Esophagus mucosa (tissue), 1 donor: ENCODE measurements around the gene PWWP2B. TPM values are rescaled to one million over a fixed set of nuclear protein-coding genes. Genes with fewer than 3 reads are reported as not detected.
A peak's percentile ranks its signal among the peaks of the same experiment; 100 is the strongest.

Source experiments
- ATAC-seq: fragments of 200-7000 bp; cut with Tn5 transposase; one replicate; pipeline ENCODE4 v1.9.1; 2020
- total RNA-seq: library from RNA; stranded (reverse); gene quantifications from one replicate; pipeline ENCODE4 v1.2.4, GENCODE V29; 2023
- donor health status: DM: yes; HTN: yes; CAD: no.

Gene PWWP2B
- total RNA-seq, 1 donor from 2014 or later = 14.6 TPM

- ATAC-seq = no peak
Observed at GRCh38 chr10:132394936-132395703, 1.9 kb upstream of the PWWP2B start.

DNA sequence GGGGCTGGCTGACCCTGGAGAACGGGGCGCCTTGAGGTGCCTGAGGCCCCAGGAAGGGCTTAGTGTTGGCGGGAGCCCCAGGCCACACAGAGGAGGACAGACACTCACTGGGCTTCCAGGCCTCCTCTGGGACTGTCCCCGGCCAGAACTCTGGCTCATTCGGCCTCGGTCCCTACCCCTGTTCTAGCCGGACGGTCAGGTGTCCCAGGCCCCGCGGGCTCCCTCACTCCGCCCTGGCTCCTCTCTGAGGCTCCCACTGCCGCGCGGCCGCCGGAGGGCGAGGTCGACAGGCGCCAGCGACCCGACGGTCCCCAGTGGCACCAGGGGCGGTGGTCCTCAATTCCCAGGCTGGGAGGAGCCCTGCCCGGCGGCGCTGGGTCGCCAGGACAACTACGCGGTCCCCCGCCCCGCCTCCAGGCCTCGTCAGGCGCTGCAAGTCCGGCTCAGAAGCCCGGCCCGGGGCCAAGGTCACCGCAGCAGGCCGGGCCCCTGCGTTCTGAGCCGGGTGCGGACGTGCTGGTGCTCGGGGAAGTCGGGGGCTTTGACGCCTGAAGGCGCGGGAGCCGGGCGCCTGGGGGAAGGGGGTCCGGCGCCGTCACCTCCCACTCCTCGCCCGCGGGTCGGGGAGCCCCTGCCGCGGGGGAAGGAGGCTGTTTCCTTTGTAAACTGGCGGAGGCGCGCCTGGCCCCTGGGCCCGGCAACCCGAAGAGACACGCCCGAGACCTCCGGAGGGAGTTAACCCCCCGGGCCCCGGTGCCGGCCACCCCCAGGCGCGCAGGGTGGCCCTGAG is 1.1 kb upstream of the PWWP2B start:
- ATAC-seq = peak; percentile 15

DNA sequence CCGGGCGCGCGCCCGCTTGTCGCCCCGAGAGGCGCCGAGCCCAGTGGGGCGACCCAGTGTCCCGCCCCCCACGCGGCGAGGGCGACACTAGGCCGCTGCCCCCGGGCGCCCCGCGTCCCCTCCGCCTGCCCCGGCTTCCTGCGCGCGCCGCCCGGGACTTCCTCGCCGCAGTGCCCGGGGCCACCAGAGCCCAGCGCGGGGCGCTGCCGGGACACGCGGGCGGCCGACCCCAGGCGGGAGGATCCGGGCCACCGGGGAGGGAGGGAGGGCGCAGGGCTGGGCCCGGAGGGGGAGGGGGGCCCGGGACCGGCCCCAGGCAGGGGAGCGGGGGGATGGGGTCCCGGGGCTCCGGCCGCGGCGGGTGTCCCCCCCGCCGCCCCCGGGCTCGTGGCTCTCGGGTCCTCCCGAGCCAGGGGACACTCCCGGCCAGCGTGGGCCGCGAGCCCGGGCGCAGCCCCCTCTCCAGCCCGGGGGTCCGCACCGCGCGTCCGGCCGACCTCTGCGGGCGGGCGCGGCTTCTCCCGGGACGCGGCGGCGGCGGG is 435 bp upstream of the PWWP2B start:
- ATAC-seq = peak; percentile 52

DNA sequence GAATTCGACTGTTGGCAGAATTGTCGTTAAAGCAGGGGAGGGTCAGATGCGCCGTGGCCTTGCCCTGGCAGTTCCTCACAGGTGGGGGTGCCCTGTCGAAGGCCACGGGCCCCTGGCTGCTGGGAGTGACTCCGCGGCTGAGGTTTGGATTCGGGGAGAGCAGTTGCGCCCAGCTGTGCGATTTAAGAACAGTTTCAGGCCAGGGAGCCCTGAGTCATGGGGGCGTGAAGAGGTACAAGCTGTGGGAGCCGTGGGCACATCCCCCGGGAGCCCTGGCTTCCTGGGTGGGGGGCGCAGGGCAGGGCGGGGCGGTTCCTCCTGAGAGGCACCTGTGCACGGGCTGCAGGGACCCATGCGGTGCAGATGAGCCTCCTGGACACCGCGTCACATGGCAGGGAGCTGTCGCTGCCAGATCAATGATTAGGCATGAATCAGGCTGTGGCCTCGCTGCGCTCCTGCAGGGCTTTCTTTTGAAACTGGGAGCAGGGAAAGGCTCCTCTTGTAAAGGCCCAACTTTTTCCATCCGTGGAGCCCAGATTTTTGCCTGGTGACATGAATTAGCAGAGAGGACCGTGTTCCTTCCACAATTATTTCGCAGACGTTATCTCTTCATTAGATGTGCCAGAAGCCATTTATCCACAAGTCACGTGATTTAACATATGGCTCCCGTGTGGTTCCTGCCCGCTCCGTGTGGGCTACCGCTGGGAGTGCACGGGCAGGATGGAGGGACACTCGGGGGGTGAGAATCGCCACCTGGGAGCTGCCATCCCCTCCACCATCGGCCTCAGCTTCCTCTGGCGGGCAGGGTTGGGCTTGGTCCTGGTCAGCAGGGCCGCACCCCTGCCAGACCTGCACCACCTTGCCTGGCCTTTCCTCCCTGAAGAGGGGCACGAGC is 918 bp downstream of the PWWP2B start:
- peak; percentile 43 for ATAC-seq

DNA sequence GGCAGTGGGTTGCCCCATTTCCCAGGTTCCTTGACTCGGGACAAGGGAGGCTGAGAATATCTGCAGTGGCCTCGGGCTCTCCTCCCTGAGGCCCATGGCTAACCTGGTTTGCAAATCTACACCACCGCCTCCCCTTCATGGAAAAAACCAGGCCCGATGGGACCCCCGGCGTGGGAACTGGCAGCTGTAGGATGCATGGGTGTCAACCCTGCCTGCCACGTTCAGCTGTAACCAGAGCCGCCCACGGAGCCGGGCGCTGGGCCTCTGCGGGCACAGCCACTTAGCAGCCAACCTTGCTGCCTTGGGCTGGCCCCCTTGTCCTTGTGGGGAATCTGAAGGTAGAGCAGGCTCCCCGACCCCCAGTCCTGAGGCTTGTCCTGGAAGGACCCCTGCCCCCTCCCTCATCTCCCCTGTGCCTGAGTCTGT is 1.6 kb downstream of the PWWP2B start:
- ATAC-seq = no peak

GRCh38 chr10:132399117-132400035 is 2.4 kb downstream of the PWWP2B start:
- peak; percentile 16 for ATAC-seq

DNA sequence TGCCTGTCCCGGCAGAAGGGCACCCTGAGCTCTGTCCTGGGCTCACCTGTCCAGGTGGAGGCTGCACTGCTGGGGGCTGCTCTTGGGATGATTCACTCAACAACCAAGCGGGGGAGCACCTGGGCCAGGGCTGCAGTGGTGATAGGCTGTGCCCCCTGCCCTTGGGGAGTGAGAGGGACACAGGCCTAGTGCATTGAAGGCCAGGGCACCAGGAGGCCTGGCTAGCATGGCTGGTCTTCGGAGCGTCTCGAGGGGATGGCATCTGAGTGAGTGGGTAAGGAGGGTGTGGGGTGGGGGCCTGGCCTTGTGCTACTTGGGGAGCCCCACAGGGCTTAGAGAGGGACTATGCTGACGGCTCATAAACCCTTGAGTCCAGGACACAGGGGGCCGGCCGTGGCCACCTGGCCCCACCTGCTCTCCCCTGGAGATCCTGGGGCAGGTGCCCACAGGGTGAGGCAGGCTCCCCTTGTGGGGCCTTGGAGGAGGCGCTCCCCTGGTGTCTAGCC is 3.1 kb downstream of the PWWP2B start:
- ATAC-seq = no peak

GRCh38 chr10:132400547-132401151 is 3.6 kb downstream of the PWWP2B start:
- ATAC-seq = no peak

DNA sequence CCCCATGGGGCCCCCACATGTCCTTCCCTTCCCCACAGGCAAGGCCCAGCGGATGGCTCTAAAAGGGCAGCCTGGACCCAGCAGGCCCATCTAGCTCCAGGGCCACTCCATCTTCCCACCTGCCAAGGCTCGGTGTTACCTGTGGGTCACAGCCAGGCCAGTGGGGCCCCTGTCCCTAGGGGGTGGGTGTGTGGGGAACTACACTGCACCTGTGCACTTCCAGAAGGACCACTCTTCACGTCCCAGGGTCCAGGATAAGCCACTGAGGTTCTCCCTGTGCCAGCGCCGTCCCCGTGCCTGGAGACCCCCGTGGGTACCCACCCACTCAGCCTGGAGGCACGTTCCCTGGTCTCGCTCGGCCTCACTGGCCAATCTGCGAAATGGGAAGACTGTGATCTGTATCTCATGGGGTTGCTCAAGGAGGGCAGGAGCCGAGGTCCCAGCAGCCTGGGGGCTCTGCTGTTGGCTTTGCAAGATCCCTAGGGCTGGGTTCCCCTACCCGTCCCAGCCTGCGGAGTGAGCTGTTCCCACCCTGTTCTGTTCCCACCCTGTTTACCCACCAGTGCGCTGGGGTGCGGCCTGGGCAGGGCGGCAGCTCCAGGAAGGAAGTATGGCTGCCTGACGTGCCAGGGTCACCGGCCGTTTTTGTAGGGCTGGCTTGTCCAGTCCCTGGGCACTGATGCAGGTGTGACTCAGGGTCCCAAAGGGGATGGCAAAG is 4.6 kb downstream of the PWWP2B start:
- peak; percentile 46 for ATAC-seq

DNA sequence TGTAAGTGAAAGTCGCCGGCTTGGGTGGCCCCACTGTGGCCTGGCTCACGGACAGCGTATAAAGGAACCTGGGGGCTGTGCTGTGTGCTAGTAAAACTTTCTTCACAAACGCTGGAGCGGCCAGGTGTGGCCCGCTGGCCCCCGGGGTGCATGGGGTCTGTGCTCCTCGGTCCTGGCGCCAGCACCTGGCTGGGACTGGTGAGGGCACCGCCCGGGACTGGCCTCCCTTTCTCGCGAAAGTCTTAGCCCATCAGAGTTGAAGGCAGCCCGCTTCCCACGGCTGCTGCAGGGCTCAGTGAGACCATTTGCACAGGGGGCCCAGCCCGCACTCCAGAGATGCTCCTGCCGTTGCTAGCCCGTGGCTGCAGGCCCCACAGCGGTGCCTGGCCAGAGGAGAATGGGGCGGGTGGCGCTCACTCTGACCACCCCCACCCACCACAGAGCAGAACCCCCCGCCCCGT is 5.8 kb downstream of the PWWP2B start:
- no peak for ATAC-seq

DNA sequence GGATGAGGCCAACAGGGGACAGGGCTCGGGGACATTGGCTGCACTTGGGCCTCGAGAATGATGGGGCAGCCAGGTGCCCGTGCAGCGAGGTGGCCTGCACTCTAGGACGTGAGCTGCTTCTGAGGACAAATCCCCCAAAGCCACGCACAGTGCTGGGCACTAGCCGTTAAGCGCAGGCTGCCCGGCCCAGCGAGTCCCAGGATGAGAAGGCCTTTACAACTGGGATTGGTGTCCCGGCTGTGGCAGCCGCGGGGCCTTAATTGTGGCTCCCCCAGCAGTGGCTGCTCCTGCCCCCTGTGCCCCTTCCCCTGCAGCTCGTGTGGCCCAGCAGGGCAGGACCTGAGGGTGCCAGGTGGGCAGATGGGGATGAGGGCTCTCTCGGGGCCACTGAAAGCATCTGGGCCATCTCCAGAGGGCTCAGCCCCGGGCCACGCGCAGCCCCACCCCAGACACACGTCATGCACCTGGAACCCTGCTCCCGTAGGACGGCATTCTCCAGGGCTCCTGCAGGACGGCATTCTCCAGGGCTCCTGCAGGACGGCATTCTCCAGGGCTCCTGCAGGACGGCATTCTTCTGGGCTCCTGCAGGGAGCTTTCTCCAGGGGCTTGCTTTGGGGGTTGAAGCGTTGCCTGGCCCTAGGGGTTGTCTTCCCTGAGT is 6.6 kb downstream of the PWWP2B start:
- ATAC-seq = peak; percentile 53

- no peak for ATAC-seq
Observed at GRCh38 chr10:132404169-132404880, 7.3 kb downstream of the PWWP2B start.

DNA sequence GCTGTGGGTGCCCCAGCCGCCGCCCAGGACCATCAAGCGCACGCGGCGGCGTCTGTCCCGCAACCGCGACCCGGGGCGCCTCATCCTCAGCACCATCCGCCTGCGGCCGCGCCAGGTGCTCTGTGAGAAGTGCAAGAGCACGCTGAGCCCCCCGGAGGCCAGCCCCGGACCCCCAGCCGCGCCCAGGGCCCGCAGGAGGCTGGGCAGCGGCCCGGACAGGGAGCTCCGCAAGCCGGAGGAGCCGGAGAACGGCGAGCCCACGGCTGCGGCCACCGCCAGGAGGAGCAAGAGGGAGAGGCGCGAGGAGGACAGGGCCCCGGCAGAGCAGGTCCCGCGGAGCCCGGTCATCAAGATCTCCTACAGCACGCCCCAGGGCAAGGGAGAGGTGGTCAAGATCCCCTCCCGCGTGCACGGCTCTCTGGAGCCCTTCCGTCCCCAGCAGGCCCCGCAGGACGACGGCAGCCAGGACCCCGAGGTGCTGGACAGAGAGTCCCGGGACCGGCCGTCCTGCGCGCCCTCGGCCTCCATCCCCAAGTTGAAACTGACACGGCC is 8.0 kb downstream of the PWWP2B start:
- no peak for ATAC-seq

DNA sequence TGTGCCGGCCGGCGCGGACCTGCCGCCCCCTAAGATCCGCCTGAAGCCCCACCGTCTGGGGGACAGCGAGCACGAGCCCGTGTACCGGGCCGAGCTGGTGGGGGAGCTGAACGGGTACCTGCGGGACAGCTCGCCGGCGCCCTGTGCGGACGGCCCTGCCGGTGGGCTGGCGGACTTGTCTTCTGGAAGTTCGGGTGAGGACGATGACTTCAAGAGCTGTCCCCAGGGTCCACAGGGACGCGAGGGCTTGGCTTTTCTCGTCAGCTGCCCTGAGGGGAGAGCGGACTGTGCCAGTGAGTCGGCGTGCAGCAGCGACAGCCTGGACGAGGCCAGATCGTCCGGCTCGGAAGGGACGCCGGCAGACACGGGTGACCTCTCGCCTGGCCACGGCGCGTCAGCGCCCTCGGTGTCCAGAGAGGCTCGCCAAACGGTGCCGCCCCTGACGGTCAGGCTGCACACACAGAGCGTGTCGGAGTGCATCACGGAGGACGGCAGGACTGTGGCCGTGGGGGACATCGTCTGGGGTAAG is 8.5 kb downstream of the PWWP2B start:
- ATAC-seq = no peak

DNA sequence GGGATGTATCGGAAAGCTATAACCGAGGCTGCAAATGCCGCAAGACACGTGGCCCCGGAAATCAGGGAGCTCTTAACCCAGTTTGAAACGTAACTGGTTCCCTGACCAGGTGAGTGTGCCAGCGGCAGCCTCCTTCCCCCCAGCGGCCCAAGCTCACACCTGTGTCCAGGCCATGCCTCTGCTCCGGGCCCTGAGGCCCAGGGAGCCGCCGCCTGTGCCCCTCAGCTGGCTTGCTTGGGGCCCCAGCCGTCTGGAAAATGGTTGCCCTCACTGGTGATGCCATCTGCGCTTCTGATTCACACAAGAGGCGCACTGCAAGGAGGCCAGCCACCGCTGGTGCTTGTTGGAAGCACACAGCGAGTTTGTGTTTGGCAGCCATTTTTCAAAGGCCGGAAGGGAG is 9.2 kb downstream of the PWWP2B start:
- no peak for ATAC-seq

GRCh38 chr10:132406750-132407149 is 9.8 kb downstream of the PWWP2B start:
- ATAC-seq = no peak

GRCh38 chr10:132407243-132407746 is 10.3 kb downstream of the PWWP2B start:
- peak; percentile 20 for ATAC-seq

DNA sequence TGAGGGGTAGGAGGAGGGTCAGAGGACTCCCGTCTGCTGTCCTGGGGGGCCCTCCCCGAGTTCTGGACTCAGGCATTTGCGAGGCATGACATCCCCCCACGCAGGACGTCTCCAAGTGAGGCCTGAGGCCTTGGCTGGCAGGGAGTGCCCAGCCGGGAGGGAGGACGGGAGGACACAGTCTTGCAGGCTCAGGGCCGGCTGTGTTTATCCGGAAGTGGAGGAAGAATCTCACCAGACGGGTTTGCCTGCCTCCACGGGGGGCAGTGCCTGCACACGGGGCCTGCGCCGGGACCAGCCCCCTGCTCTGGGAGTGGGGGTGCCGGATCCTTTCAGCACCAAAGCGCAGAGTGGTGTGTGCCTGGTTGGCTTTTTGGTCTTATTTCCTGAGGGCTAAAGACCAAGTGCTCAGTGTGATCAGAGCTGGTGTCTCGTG is 10.9 kb downstream of the PWWP2B start:
- peak; percentile 79 for ATAC-seq
